Measurements from ENCODE around the gene CCR7. TPM values are rescaled to one million over a fixed set of nuclear protein-coding genes. Genes with fewer than 3 reads are reported as not detected.

The CCR7 gene
- total and polyA plus RNA-seq, 10 donors, result 29.0 to 79.1 (median 55.0) TPM

DNA sequence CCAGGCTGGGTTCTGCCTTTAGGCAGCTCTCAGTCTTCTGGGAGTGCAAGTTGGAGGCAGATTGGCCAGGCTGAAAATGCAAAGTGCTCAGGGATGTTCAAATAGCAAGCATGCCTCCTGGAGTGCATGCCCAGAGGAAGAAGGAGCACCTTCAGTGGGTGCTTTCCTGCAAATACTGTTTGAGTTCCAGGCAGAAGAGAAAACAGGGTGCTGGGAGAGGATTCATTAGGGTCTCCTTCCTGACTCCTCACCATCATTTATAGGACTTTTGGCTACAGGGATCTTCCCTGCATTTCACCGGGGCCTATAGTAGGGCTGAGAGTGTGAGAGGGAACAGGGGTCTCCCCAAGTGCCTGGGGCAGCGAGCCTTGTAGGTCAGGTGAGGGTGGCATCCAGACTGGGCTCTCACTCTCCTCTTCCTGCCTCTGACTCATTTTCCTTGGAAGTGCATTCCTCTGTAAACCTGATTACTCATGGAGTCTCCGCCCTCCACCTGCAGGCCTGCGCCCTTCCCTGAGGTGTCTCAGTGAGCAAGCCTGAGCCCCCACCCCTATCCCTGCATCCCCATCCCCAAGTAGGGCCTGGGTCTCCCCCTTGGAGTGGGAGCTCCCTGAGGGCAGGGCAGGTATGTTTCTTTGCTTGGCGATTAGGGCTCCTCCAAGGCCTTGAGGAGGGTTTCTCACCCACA lies 46.7 kb downstream of the CCR7 start:
- H3K27ac ChIP-seq, result no peak overlapping the region
- H3K4me3 ChIP-seq, result no peak overlapping the region
- intact Hi-C loops (cut with DNase I; ENCODE audit: low total_unique reads), result no loop called here
- peaks cover 25 to 73% (median 39%) of the 10 kb centered on the region in 6 donors for H3K4me1 ChIP-seq
- H3K27me3 ChIP-seq (replicated peaks in 1 of 7), result peaks cover 0 to 5% (median 0%) of the 10 kb centered on the region in 7 donors
- H3K9me3 ChIP-seq, result no peaks in the 10 kb centered on the region
- 75 to 97% (median 85%) methylated on average over 5 of the region's 5 CpGs for WGBS, 5 donors
- peak; percentile 51 for DNase-seq
- H3K36me3 ChIP-seq, result no peaks in the 10 kb centered on the region
- TF ChIP-seq POLR2A (IDR thresholded peaks at IDR 0.05) (no peak), POLR2AphosphoS5 (IDR thresholded peaks at IDR 0.05) (no peak)
- TF ChIP-seq, protein P1, sequence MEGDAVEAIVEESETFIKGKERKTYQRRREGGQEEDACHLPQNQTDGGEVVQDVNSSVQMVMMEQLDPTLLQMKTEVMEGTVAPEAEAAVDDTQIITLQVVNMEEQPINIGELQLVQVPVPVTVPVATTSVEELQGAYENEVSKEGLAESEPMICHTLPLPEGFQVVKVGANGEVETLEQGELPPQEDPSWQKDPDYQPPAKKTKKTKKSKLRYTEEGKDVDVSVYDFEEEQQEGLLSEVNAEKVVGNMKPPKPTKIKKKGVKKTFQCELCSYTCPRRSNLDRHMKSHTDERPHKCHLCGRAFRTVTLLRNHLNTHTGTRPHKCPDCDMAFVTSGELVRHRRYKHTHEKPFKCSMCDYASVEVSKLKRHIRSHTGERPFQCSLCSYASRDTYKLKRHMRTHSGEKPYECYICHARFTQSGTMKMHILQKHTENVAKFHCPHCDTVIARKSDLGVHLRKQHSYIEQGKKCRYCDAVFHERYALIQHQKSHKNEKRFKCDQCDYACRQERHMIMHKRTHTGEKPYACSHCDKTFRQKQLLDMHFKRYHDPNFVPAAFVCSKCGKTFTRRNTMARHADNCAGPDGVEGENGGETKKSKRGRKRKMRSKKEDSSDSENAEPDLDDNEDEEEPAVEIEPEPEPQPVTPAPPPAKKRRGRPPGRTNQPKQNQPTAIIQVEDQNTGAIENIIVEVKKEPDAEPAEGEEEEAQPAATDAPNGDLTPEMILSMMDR (IDR thresholded peaks at IDR 0.05 in 8 of 11, conservative IDR thresholded peaks at IDR 0.05 in 3 of 11), result no peak

DNA sequence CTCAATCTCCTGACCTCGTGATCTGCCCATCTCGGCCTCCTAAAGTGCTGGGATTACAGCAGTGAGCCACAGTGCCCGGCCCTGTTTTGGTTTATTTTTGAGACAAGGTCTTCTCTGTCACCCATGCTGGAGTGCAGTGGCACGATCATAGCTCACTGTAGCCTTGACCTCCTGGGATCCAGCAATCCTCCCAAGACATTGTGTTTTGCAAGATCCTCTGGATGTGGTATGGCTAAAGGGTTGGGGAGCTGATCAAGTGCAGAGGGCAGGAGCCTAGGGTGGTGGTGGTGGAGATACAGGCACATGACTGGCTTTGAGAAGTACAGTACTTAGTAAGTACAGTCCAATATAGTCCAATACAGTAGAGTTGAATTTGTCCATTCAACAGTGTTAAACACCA lies 47.3 kb downstream of the CCR7 start:
- no peak overlapping the region for H3K4me3 ChIP-seq
- DNase-seq, result peak; percentile 33
- TF ChIP-seq, protein P1 (IDR thresholded peaks at IDR 0.05 in 8 of 11, conservative IDR thresholded peaks at IDR 0.05 in 3 of 11), result no peak
- no peak for TF ChIP-seq POLR2A (IDR thresholded peaks at IDR 0.05)
- no peak for TF ChIP-seq POLR2AphosphoS5 (IDR thresholded peaks at IDR 0.05)
- intact Hi-C loops (cut with DNase I; ENCODE audit: low total_unique reads), result no loop called here
- H3K4me1 ChIP-seq, result peaks cover 25 to 73% (median 39%) of the 10 kb centered on the region in 6 donors
- H3K9me3 ChIP-seq, result no peaks in the 10 kb centered on the region
- H3K27me3 ChIP-seq (replicated peaks in 1 of 7), result peaks cover 0 to 5% (median 0%) of the 10 kb centered on the region in 7 donors
- H3K27ac ChIP-seq, result no peak overlapping the region
- H3K36me3 ChIP-seq, result no peaks in the 10 kb centered on the region
- 72 to 88% (median 81%) methylated on average over 4 of the region's 4 CpGs for WGBS, 5 donors

DNA sequence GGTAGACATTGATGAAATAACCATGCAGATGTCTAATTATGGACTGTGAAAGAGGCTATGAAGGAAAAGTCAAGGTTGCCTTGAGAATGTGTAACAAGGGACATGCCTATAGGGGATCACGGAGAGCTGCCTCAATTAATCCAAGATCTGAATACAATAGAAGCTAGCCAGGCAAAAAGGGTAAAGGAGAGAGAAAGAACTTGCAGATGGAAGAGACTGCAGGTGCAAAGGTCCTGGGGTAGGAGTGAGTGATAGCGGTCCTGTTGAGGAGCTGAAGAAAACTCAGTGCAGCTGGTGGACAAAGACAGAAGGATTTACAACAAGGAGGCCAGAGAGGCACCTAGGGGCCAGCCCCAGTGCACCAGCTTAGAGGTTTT lies 48.0 kb downstream of the CCR7 start:
- TF ChIP-seq, protein P1 (IDR thresholded peaks at IDR 0.05 in 8 of 11, conservative IDR thresholded peaks at IDR 0.05 in 3 of 11), result no peak
- no peak for TF ChIP-seq POLR2A (IDR thresholded peaks at IDR 0.05)
- no peak for TF ChIP-seq POLR2AphosphoS5 (IDR thresholded peaks at IDR 0.05)
- Histone ChIP-seq H3K36me3 (no peaks in the 10 kb centered on the region), H3K4me3 (peak overlapping the region in 5 of 8 donors; percentile 3 to 44 (median 19)), H3K27me3 (replicated peaks in 1 of 7) (peaks cover 0 to 5% (median 0%) of the 10 kb centered on the region in 7 donors), H3K27ac (peak overlapping the region in 5 of 8 donors; percentile 37 to 64 (median 44)), H3K9me3 (no peaks in the 10 kb centered on the region), H3K4me1 (peaks cover 25 to 70% (median 39%) of the 10 kb centered on the region in 6 donors)
- peak; percentile 41 for DNase-seq
- WGBS, 5 donors, result 72 to 83% (median 78%) methylated on average over 2 of the region's 2 CpGs
- intact Hi-C loops (cut with DNase I; ENCODE audit: low total_unique reads), result no loop called here

DNA sequence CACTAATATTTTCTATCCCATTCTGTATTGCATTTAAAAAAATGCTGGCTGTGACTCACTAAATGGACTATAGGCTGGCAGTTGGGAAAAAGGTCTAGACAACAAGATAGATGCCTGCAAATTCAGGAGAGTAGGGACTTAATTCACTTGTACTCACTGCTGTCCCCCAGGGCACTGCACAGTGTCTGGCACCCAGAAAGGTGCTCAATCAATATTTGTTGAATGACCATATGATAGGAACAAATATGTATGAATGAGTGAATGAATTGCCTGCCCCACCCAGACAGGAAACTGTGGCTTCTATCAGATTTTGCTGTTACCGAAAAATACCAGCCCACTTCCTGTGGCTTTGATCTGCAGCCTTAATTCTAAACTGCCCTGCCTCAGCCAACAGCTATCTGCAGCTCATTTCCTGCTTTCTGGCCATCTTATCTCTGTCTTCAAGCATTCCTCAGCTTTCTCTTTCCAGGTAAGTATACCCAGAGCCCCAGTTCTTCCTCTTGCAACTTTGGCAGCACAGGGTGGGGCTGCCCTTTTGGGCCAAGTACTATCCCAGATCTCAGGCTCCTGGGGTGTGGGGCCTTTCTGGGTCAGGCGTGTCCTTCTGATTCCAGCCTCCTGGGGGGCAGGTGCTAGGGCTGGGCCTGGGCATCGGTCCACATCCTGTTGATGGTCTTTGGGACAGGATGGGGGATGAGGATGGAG lies 48.5 kb downstream of the CCR7 start:
- 7 to 20% (median 12%) methylated on average over 3 of the region's 3 CpGs for WGBS, 5 donors
- intact Hi-C loops (cut with DNase I; ENCODE audit: low total_unique reads), result no loop called here
- Histone ChIP-seq H3K27ac (peak overlapping the region in 5 of 8 donors; percentile 37 to 64 (median 44)), H3K4me3 (peak overlapping the region in 5 of 8 donors; percentile 3 to 44 (median 19)), H3K36me3 (no peaks in the 10 kb centered on the region), H3K4me1 (peaks cover 25 to 70% (median 39%) of the 10 kb centered on the region in 6 donors), H3K9me3 (no peaks in the 10 kb centered on the region), H3K27me3 (replicated peaks in 1 of 7) (peaks cover 0 to 5% (median 0%) of the 10 kb centered on the region in 7 donors)
- TF ChIP-seq POLR2AphosphoS5 (IDR thresholded peaks at IDR 0.05) (peak in 1 of 3 donors; percentile 49), POLR2A (IDR thresholded peaks at IDR 0.05) (no peak)
- TF ChIP-seq, protein P1 (IDR thresholded peaks at IDR 0.05 in 8 of 11, conservative IDR thresholded peaks at IDR 0.05 in 3 of 11), result no peak
- DNase-seq, result peak; percentile 79

All from spleen (tissue), 11 donors.